ACC112 (cell line): ENCODE measurements around the gene ROR2.
A peak's percentile ranks its signal among the peaks of the same experiment; 100 is the strongest.
"Not testable (repeated sequence)": the region's sequence is repeated elsewhere in the genome, so short reads cannot be mapped to it uniquely, and the experiment has no call there.

Experiments used
- H2AFZ ChIP-seq: fragments of 200-600 bp; sonication (generic); one replicate; pipeline ENCODE4 v1.6.0; 2017; ENCODE audit warnings: antibody characterized with exemption, low read length; ENCODE audit not compliant: unreplicated experiment
- H3K27ac ChIP-seq: fragments of 200-600 bp; sonication (generic); 2 replicates; pipeline ENCODE4 v1.5.1; 2014; ENCODE audit warnings: low read depth, mild to moderate bottlenecking, antibody characterized with exemption, low read length, moderate library complexity
- H3K27me3 ChIP-seq: fragments of 200-600 bp; sonication (generic); 2 replicates; pipeline ENCODE4 v1.6.1; 2014; ENCODE audit warnings: mild to moderate bottlenecking, antibody characterized with exemption, low read length, moderate library complexity, mixed read lengths; ENCODE audit not compliant: insufficient read depth
- H3K36me3 ChIP-seq: fragments of 200-600 bp; sonication (generic); 2 replicates; pipeline ENCODE4 v1.6.1; 2016; ENCODE audit warnings: mild to moderate bottlenecking, antibody characterized with exemption, low read length, moderate library complexity, mixed read lengths; ENCODE audit not compliant: insufficient read depth
- H3K4me1 ChIP-seq: fragments of 200-600 bp; sonication (generic); one replicate; pipeline ENCODE4 v1.6.1; 2016; ENCODE audit warnings: low read length, mixed read lengths; ENCODE audit not compliant: insufficient read depth, unreplicated experiment, control insufficient read depth
- H3K4me3 ChIP-seq: fragments of 200-600 bp; sonication (generic); 2 replicates; pipeline ENCODE4 v1.5.1; 2014; ENCODE audit warnings: mild to moderate bottlenecking, low read depth, low read length
- H3K79me2 ChIP-seq: fragments of 200-600 bp; sonication (generic); one replicate; pipeline ENCODE4 v1.6.0; 2016; ENCODE audit warnings: low read length; ENCODE audit not compliant: control insufficient read depth, unreplicated experiment, insufficient read depth

ROR2 gene

GRCh38 chr9:91796516-91796915 is 153.5 kb downstream of the ROR2 start:
- H3K27ac ChIP-seq, result peak overlapping the region; percentile 7; the same call in 1 of the 2 replicates
- H3K36me3 ChIP-seq, H3K79me2 ChIP-seq, H3K27me3 ChIP-seq, H3K4me3 ChIP-seq, H2AFZ ChIP-seq: not testable (repeated sequence)
- peaks cover 11% of the 10 kb centered on the region for H3K4me1 ChIP-seq

GRCh38 chr9:91795598-91796241 is 154.3 kb downstream of the ROR2 start:
- peaks cover 11% of the 10 kb centered on the region for H3K4me1 ChIP-seq
- no peak overlapping the region for H2AFZ ChIP-seq
- H3K36me3 ChIP-seq, result no peaks in the 10 kb centered on the region
- no peak overlapping the region for H3K4me3 ChIP-seq
- H3K79me2 ChIP-seq, result no peaks in the 10 kb centered on the region
- peak overlapping the region; percentile 30; the same call in 1 of the 2 replicates for H3K27ac ChIP-seq
- no peaks in the 10 kb centered on the region for H3K27me3 ChIP-seq

GRCh38 chr9:91793371-91793770 is 156.7 kb downstream of the ROR2 start:
- H3K4me3 ChIP-seq, H2AFZ ChIP-seq, H3K4me1 ChIP-seq, H3K36me3 ChIP-seq, H3K27me3 ChIP-seq, H3K79me2 ChIP-seq, H3K27ac ChIP-seq: not testable (repeated sequence)

DNA sequence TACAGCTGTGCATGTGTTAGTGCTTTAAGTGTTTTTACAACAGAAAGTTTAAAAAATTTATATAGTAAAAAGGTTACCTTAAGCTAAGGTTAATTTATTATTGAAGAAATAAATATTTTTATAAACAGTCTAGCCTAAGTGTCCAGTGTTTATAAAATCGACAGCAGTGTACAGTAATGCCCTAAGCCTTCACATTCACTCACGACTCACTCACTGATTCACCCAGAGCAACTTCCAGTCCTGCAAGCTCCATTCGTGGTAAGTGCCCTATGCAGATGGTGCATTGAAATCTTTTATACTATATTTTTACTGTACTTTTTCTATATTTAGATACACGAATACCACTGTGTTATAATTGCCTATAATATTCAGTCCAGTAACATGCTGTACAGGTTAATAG is 159.1 kb downstream of the ROR2 start:
- no peaks in the 10 kb centered on the region for H3K79me2 ChIP-seq
- no peaks in the 10 kb centered on the region for H3K27me3 ChIP-seq
- H3K27ac ChIP-seq, result no peak overlapping the region
- H3K4me3 ChIP-seq, result no peak overlapping the region
- H2AFZ ChIP-seq, result no peak overlapping the region
- H3K36me3 ChIP-seq, result no peaks in the 10 kb centered on the region
- H3K4me1 ChIP-seq, result no peaks in the 10 kb centered on the region

DNA sequence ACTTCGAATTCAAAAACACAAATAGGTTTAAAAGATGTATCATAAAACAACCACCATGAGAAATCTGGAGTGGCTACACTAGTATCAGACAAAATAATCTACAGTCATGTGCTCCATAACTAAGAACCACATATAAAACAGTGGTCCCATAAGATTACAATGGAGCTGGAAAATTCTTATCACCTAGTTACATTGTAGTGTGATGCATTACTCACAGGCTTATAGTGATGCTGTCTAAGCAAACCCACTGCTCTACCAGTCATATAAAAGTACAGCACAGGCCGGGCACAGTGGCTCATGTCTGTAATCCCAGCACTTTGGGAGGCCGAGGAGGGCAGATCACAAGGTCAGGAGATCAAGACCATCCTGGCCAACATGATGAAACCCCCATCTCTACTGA is 160.1 kb downstream of the ROR2 start:
- H3K27me3 ChIP-seq, result no peaks in the 10 kb centered on the region
- H3K79me2 ChIP-seq, result no peaks in the 10 kb centered on the region
- H2AFZ ChIP-seq, result no peak overlapping the region
- no peaks in the 10 kb centered on the region for H3K36me3 ChIP-seq
- no peaks in the 10 kb centered on the region for H3K4me1 ChIP-seq
- no peak overlapping the region for H3K27ac ChIP-seq
- H3K4me3 ChIP-seq, result no peak overlapping the region

DNA sequence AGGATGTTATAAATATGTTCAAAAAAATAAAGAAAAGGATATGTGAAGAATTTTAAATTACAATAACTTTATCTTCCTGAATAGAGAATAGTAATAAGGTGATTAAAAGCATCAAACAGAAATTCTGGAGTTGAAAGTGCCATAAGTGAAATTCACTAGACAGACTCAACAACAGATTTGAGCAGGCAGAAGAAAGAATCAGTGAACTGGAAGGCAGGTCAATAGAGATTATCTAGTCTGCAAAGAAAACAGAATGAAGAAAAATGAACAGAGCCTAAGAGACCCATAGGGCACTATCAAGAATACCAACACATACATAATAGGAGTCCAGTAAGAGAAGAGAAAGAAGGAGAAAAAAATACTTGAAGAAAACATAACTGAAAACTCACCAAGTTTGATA is 162.1 kb downstream of the ROR2 start:
- Histone ChIP-seq H3K27me3 (no peaks in the 10 kb centered on the region), H3K4me1 (no peaks in the 10 kb centered on the region), H3K27ac (no peak overlapping the region), H3K36me3 (no peaks in the 10 kb centered on the region), H2AFZ (no peak overlapping the region), H3K79me2 (no peaks in the 10 kb centered on the region), H3K4me3 (no peak overlapping the region)

DNA sequence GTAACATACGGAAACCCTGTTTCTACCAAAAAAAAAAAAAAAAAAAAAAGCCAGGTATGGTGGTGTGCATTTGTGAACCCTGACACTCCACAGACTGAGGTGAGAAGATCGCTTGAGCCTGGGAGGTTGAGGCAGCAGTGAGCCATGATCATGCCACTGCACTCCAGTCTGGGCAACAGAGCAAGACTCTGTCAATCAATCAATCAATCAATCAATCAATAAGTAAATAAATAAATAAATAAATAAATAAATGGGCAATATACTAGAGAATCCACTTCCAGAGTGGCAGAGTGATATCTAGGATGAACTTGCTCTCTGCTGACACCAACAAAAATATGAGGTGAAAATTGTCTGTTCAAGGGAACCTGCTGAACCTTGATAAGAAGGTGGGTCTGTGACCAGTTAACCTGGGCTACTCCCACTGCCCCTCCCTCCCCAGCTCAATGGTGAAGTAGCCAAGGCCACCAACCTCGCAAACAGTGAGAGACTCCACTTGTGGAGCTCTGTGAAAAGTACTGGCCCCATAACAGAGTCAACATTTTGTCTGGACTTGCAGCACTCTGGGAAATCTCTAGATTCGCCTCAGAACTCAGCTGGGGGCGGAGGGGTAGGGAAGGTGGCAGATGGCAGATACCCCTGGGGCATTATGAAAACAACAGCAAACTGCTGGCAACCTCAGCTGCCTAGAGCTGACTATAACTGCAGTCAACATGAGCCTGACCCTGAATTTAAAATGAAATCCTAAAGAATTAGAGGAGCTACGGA is 163.7 kb downstream of the ROR2 start:
- no peaks in the 10 kb centered on the region for H3K79me2 ChIP-seq
- H3K4me1 ChIP-seq, result no peaks in the 10 kb centered on the region
- H3K27me3 ChIP-seq, result no peaks in the 10 kb centered on the region
- H3K27ac ChIP-seq, result no peak overlapping the region
- H2AFZ ChIP-seq, result no peak overlapping the region
- no peaks in the 10 kb centered on the region for H3K36me3 ChIP-seq
- H3K4me3 ChIP-seq, result no peak overlapping the region

DNA sequence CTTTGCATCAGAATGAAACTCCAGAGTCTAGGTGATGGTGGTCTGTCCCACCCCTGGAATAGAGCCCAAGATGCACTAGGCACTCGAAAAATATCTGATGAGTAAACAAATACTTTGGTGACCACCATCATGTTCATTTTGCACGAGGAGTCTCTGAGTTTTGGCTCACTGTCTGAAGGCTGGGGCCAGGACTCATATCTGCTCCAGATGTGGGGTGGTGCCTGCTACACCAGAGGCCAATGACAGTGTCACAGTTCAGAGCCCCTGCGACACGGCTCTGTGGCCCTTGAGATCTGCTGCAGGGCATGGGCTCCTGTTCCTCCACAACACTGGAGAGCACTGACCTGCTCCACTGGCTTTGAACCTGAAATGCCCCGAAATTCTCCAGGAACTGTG is 164.6 kb downstream of the ROR2 start:
- no peaks in the 10 kb centered on the region for H3K27me3 ChIP-seq
- H3K4me3 ChIP-seq, result no peak overlapping the region
- H3K36me3 ChIP-seq, result no peaks in the 10 kb centered on the region
- no peak overlapping the region for H2AFZ ChIP-seq
- no peak overlapping the region for H3K27ac ChIP-seq
- no peaks in the 10 kb centered on the region for H3K4me1 ChIP-seq
- H3K79me2 ChIP-seq, result no peaks in the 10 kb centered on the region

DNA sequence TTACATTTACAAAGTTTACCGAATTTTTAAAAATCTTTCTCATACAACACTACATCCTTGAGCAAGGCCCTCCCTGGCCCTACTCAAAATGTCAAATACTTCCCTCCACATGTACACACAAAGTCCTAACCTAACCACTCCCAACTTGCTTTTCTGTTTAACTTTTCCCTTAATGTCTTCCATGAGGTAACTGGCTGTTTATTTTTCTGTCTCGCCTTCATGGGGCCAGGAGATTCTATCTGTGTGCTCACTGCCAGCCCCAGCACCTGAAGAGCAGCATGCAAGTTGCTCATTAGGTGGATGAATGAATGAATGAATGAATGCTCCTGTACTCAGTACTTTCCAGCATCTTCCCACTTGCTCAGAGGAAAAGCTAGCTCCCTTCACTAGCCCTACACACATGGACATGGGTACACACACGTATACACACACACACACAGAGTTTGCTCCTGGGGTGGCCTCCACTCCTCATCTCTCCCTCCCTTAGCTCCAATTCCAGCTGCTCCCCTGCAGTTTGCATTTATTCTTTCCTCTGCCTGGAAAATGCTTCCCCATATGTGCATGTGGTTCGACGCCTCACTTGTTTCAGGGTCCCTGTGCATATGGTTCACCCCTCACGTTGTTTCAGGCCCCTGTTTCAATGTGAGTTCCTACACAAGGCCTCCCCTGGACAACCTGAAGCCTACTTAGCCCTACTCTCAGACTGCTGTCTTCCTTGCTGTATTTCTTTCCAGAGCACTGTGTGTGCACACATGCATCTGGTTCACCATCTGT is 165.2 kb downstream of the ROR2 start:
- Histone ChIP-seq H3K36me3 (no peaks in the 10 kb centered on the region), H3K27me3 (no peaks in the 10 kb centered on the region), H3K27ac (no peak overlapping the region), H2AFZ (no peak overlapping the region), H3K79me2 (no peaks in the 10 kb centered on the region), H3K4me3 (no peak overlapping the region), H3K4me1 (no peaks in the 10 kb centered on the region)

DNA sequence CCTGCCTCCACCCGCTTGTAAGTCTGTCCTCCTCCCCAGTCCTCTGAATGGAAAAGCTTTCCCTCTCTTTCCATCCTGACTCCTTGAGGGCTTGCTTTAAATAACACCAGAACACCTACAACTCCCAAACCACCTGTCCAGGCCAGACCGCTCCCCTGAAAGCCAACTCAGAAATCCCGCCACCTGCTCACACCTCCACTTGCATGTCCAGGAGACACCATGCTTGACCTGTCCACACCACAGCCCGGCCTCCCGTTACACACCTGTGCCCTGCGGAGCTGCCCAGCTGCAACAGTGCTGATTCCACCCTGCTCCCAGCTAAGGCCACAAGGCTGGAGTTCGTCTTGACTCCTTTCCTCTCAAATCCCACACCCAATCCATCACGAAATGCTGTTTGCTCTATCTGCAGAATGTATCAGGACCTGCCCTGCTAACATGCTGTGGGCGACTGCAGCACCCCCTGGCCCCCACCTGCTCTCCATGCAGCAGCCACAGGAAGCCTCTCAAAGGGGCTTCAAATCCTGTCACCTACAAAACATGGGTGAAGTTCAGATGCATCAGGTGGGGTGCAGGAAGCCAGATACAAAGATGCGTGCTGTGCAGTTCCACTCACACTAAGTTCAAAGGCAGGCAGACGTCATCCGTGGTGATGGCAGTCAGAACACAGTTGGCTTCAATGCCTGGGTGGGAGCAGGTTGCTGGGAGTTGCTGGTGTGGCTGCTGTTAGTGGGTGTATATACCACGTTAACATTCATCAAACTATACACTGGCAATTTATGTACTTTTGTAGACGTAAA is 166.0 kb downstream of the ROR2 start:
- Histone ChIP-seq H3K27ac (no peak overlapping the region), H3K27me3 (no peaks in the 10 kb centered on the region), H3K4me1 (no peaks in the 10 kb centered on the region), H3K4me3 (no peak overlapping the region), H3K79me2 (no peaks in the 10 kb centered on the region), H2AFZ (no peak overlapping the region), H3K36me3 (no peaks in the 10 kb centered on the region)
